Loucy (cell line): Measurements from ENCODE around the gene PAX7.

Experiments used
- EZH2phosphoT487 ChIP-seq: fragments of 200-600 bp; IDR thresholded peaks from 2 replicates; pipeline ENCODE4 v1.6.1; 2018; ENCODE audit warnings: antibody characterized with exemption, mild to moderate bottlenecking, moderate library complexity, borderline replicate concordance
- TF ChIP-seq, protein P1 (sequence below): fragments of 200-600 bp; sonication (generic); conservative IDR thresholded peaks from 2 replicates; pipeline ENCODE4 v1.5.1; 2014; ENCODE audit warnings: mild to moderate bottlenecking, antibody characterized with exemption, low read length

DNA sequence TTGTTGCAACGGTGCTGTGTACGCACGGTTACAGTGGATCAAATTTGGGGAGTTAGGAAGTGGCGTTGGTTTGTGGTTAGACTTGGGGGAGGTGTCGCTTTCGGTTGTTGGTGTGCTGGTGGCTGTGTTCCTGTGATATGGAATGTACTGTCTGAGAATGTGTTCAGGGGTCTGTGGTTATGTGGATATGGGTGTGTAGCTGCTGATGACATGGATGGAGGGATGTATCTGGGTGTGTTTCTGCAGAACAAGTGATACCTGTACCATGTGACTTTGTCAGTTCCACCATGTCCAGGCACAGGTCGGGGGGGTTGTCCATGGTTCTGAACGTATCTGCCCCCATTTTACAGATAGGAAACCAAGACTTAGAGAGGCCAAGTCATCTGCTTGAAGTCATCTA is 22.7 kb downstream of the PAX7 start:
- TF ChIP-seq, protein P1, sequence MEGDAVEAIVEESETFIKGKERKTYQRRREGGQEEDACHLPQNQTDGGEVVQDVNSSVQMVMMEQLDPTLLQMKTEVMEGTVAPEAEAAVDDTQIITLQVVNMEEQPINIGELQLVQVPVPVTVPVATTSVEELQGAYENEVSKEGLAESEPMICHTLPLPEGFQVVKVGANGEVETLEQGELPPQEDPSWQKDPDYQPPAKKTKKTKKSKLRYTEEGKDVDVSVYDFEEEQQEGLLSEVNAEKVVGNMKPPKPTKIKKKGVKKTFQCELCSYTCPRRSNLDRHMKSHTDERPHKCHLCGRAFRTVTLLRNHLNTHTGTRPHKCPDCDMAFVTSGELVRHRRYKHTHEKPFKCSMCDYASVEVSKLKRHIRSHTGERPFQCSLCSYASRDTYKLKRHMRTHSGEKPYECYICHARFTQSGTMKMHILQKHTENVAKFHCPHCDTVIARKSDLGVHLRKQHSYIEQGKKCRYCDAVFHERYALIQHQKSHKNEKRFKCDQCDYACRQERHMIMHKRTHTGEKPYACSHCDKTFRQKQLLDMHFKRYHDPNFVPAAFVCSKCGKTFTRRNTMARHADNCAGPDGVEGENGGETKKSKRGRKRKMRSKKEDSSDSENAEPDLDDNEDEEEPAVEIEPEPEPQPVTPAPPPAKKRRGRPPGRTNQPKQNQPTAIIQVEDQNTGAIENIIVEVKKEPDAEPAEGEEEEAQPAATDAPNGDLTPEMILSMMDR, result no peak
- TF ChIP-seq EZH2phosphoT487, result no peak
